ENCODE data around the gene RASSF8.

GRCh38 chr12:25990495-25990894, 32.0 kb downstream of the RASSF8 start:
- no peak for TF ChIP-seq CTCF (IDR thresholded peaks at IDR 0.05; ENCODE audit: low read depth, low read length)
- TF ChIP-seq EZH2phosphoT487 (IDR thresholded peaks at IDR 0.05; ENCODE audit: low read depth) = no peak
